HepG2 (cell line): ENCODE measurements around the gene RIMOC1. TPM values are rescaled to one million over a fixed set of nuclear protein-coding genes. Genes with fewer than 3 reads are reported as not detected.

ENCODE experiments used
- ATM ChIP-seq: fragments of 450-650 bp; IDR thresholded peaks from 2 replicates; pipeline ENCODE4 v1.7.1; 2017; ENCODE audit warnings: mild to moderate bottlenecking, borderline replicate concordance
- CBFB ChIP-seq: sonication (generic); formaldehyde crosslinking; IDR thresholded peaks from 2 replicates; pipeline ENCODE4 v1.4.0; 2020; ENCODE audit warnings: missing genetic modification reagents
- E2F2 ChIP-seq: sonication (generic); formaldehyde crosslinking; IDR thresholded peaks from 2 replicates; pipeline ENCODE4 v1.4.0; 2020; ENCODE audit warnings: missing genetic modification reagents, borderline replicate concordance
- FOXA1 ChIP-seq, 2 experiments: fragments of 450-650 bp in 1 of 2; sonication (generic) in 1 of 2; formaldehyde crosslinking in 1 of 2; IDR thresholded peaks; 2 replicates each; pipeline versions ENCODE4 v1.4.0 to v1.6.1; 2016 to 2020; ENCODE audit warnings: missing genetic modification reagents in 1 of 2
- FOXO4 ChIP-seq: sonication (generic); formaldehyde crosslinking; conservative IDR thresholded peaks from 2 replicates; pipeline ENCODE4 v1.8.1; 2023; ENCODE audit warnings: missing genetic modification reagents
- HOXA9 ChIP-seq: sonication (generic); formaldehyde crosslinking; IDR thresholded peaks from 2 replicates; pipeline ENCODE4 v1.8.1; 2022; ENCODE audit warnings: missing genetic modification reagents, mild to moderate bottlenecking, moderate library complexity, borderline replicate concordance
- KAT7 ChIP-seq: IDR thresholded peaks from 2 replicates; pipeline ENCODE4 v1.6.1; 2018; ENCODE audit warnings: borderline replicate concordance, missing compliant biosample characterization
- PAWR ChIP-seq: sonication (generic); formaldehyde crosslinking; IDR thresholded peaks from 2 replicates; pipeline ENCODE4 v1.4.0; 2020; ENCODE audit warnings: missing genetic modification reagents, mild to moderate bottlenecking, borderline replicate concordance
- PHF5A ChIP-seq: IDR thresholded peaks from one replicate; pipeline ENCODE4 v1.6.1; 2018; ENCODE audit warnings: low read depth, missing genetic modification reagents; ENCODE audit not compliant: unreplicated experiment
- PRDM10 ChIP-seq: sonication (generic); formaldehyde crosslinking; IDR thresholded peaks from 2 replicates; pipeline ENCODE4 v1.4.0; 2020; ENCODE audit warnings: low read depth, missing genetic modification reagents
- SMAD9 ChIP-seq: sonication (generic); formaldehyde crosslinking; IDR thresholded peaks from 2 replicates; pipeline ENCODE4 v1.5.1; 2020; ENCODE audit warnings: mild to moderate bottlenecking, missing genetic modification reagents
- SOX13 ChIP-seq, 3 experiments: fragments of 450-650 bp in 1 of 3; sonication (generic) in 1 of 3; formaldehyde crosslinking in 1 of 3; IDR thresholded peaks in 2 of 3; conservative IDR thresholded peaks in 1 of 3; 2 replicates each; pipeline versions ENCODE4 v1.5.0 to v1.6.1; 2016 to 2020; ENCODE audit warnings: antibody characterized with exemption in 1 of 3, mild to moderate bottlenecking in 1 of 3, missing compliant biosample characterization in 1 of 3, missing genetic modification reagents in 1 of 3, moderate library complexity in 1 of 3
- ZNF230 ChIP-seq: sonication (generic); formaldehyde crosslinking; IDR thresholded peaks from 2 replicates; pipeline ENCODE4 v1.4.0; 2020; ENCODE audit warnings: mild to moderate bottlenecking, missing genetic modification reagents
- ZNF235 ChIP-seq: sonication (generic); formaldehyde crosslinking; IDR thresholded peaks from 2 replicates; pipeline ENCODE4 v1.8.1; 2023; ENCODE audit warnings: mild to moderate bottlenecking, missing genetic modification reagents, borderline replicate concordance
- ZNF562 ChIP-seq: sonication (generic); formaldehyde crosslinking; IDR thresholded peaks from 2 replicates; pipeline ENCODE4 v1.8.0; 2022; ENCODE audit warnings: missing genetic modification reagents, borderline replicate concordance
- ZNF713 ChIP-seq: sonication (generic); formaldehyde crosslinking; IDR thresholded peaks from 2 replicates; pipeline ENCODE4 v1.4.0; 2020; ENCODE audit warnings: mild to moderate bottlenecking, missing genetic modification reagents
- ZNF772 ChIP-seq: sonication (generic); formaldehyde crosslinking; IDR thresholded peaks from 2 replicates; pipeline ENCODE4 v1.5.0; 2020; ENCODE audit warnings: mild to moderate bottlenecking, missing genetic modification reagents
- ZNF784 ChIP-seq: sonication (generic); formaldehyde crosslinking; IDR thresholded peaks from 2 replicates; pipeline ENCODE4 v1.5.1; 2020; ENCODE audit warnings: missing genetic modification reagents, mild to moderate bottlenecking, borderline replicate concordance
- ZSCAN30 ChIP-seq: sonication (generic); formaldehyde crosslinking; IDR thresholded peaks from 2 replicates; pipeline ENCODE4 v1.5.0; 2020; ENCODE audit warnings: mild to moderate bottlenecking, missing genetic modification reagents
- polyA plus RNA-seq, 8 experiments: library from polyadenylated mRNA; depleted of rRNA in 3 of 8; stranded (reverse) in 7 of 8; unstranded in 1 of 8; fragments of >200 nt; fragmentation: Illumina TruSeq in 4 of 8; extraction: Trizol in 4 of 8; gene quantifications; 2 replicates each; pipeline versions ENCODE4 v1.2.1 to v1.2.3, GENCODE V29; 2011 to 2016; ENCODE audit warnings: low read depth in 4 of 8, missing spikeins in 1 of 8, mixed read lengths in 1 of 8; ENCODE audit not compliant: insufficient read depth in 1 of 8
- total RNA-seq, 5 experiments: library from RNA; depleted of rRNA; stranded (reverse); fragments of >200 nt; fragmentation: Illumina TruSeq; extraction: Trizol; gene quantifications; 2 replicates each; pipeline ENCODE4 v1.2.3, GENCODE V29; 2016; ENCODE audit warnings: low read depth in 1 of 5

The RIMOC1 gene
- total and polyA plus RNA-seq, 2 of the 13 experiments (the other 11 are each of a cell fraction or from before 2014, with no cell fraction given) = 16.3 to 16.9 TPM

- TF ChIP-seq ZNF784 (CRISPR knock-in tag) (peak; percentile 61; the same call in 1 of the 2 replicates), ZNF562 (CRISPR knock-in tag) (no peak), ZNF713 (0 out of 2 replicates have a peak, but pooled peaks have one; percentile 27), ATM (no peak), ZSCAN30 (CRISPR knock-in tag) (peak; percentile 94; the same call in 1 of the 2 replicates), FOXA1 (IDR thresholded peaks at IDR 0.05) (no peak), FOXA1 (CRISPR knock-in tag; IDR thresholded peaks at IDR 0.05) (no peak), HOXA9 (no peak), ZNF772 (CRISPR knock-in tag) (peak; percentile 81), FOXO4 (CRISPR knock-in tag) (0 out of 2 replicates have a peak, but pooled peaks have one; percentile 93), ZNF235 (CRISPR knock-in tag) (0 out of 2 replicates have a peak, but pooled peaks have one; percentile 52), CBFB (CRISPR knock-in tag) (peak; percentile 62; the same call in 1 of the 2 replicates), PRDM10 (CRISPR knock-in tag) (no peak; the same call in 1 of the 2 replicates), KAT7 (CRISPR knock-in tag) (peak; percentile 75; the same call in 1 of the 2 replicates), E2F2 (CRISPR knock-in tag) (no peak), SOX13 (IDR thresholded peaks at IDR 0.05) (peak; percentile 15; the same call in 1 of the 2 replicates), SOX13 (CRISPR knock-in tag; conservative IDR thresholded peaks at IDR 0.05 in 1 of 2, IDR thresholded peaks at IDR 0.05 in 1 of 2) (peak in 1 of 2 experiments; percentile 57; a peak in 1 of 4 replicates), SMAD9 (no peak), ZNF230 (CRISPR knock-in tag) (0 out of 2 replicates have a peak, but pooled peaks have one; percentile 84), PAWR (no peak), PHF5A (peak; percentile 48)
These were observed at the start of gene RIMOC1 (continued) for GRCh38 chr5:41903892-41904799.
